ENCODE data around the gene SMG5. TPM values are rescaled to one million over a fixed set of nuclear protein-coding genes. Genes with fewer than 3 reads are reported as not detected.
"Not testable (repeated sequence)": the region's sequence is repeated elsewhere in the genome, so short reads cannot be mapped to it uniquely, and the experiment has no call there.

SMG5 gene
- 77.5 and 80.5 TPM in 2 replicates for total RNA-seq (2014; rRNA removed; shearing (Covaris generic))
- 76.8 and 93.4 TPM in 2 replicates for polyA plus RNA-seq (2015; cell fraction: cytosol; rRNA removed)
- 206 and 212 TPM in 2 replicates for polyA plus RNA-seq (2015; cell fraction: nucleus; rRNA removed)

- in situ Hi-C loops (cut with HindIII; ENCODE audit: low pct_unique_long_range_greater_than_20kb, low sequenced_read_pairs), result no loop called here
Observed at GRCh38 chr1:156282479-156283222, at the start of gene SMG5. TSS of gene SMG5 (minus strand) at chr1:156282825. CDS start at chr1:156282680, 145 bp downstream.

GRCh38 chr1:156323179-156323578 is 40.6 kb upstream of the SMG5 start:
- DNase-seq (ENCODE audit: low read depth, low spot score); in situ Hi-C loops (cut with HindIII; ENCODE audit: low pct_unique_long_range_greater_than_20kb, low sequenced_read_pairs): not testable (repeated sequence)

More at GRCh38 chr1:156282479-156283222, at the start of gene SMG5:
- peak; percentile 98 for DNase-seq (ENCODE audit: low read depth, low spot score)

GRCh38 chr1:156320560-156320959 is 37.9 kb upstream of the SMG5 start:
- no peak for DNase-seq (ENCODE audit: low read depth, low spot score)
- in situ Hi-C loops (cut with HindIII; ENCODE audit: low pct_unique_long_range_greater_than_20kb, low sequenced_read_pairs), result no loop called here

GRCh38 chr1:156319664-156320063 is 37.0 kb upstream of the SMG5 start:
- in situ Hi-C loops (cut with HindIII; ENCODE audit: low pct_unique_long_range_greater_than_20kb, low sequenced_read_pairs), result no loop called here
- peak; percentile 75 for DNase-seq (ENCODE audit: low read depth, low spot score)

- no peak for DNase-seq (ENCODE audit: low read depth, low spot score)
- in situ Hi-C loops (cut with HindIII; ENCODE audit: low pct_unique_long_range_greater_than_20kb, low sequenced_read_pairs), result no loop called here
Observed at GRCh38 chr1:156316909-156317308, 34.3 kb upstream of the SMG5 start.

- no peak for DNase-seq (ENCODE audit: low read depth, low spot score)
- in situ Hi-C loops (cut with HindIII; ENCODE audit: low pct_unique_long_range_greater_than_20kb, low sequenced_read_pairs), result no loop called here
Observed at GRCh38 chr1:156310962-156311361, 28.3 kb upstream of the SMG5 start.

- peak; percentile 31 for DNase-seq (ENCODE audit: low read depth, low spot score)
- in situ Hi-C loops (cut with HindIII; ENCODE audit: low pct_unique_long_range_greater_than_20kb, low sequenced_read_pairs), result no loop called here
Observed at GRCh38 chr1:156308078-156308477, 25.5 kb upstream of the SMG5 start.

GRCh38 chr1:156305215-156305614 is 22.6 kb upstream of the SMG5 start:
- DNase-seq (ENCODE audit: low read depth, low spot score), result no peak
- in situ Hi-C loops (cut with HindIII; ENCODE audit: low pct_unique_long_range_greater_than_20kb, low sequenced_read_pairs), result no loop called here

GRCh38 chr1:156303241-156303640 is 20.6 kb upstream of the SMG5 start:
- no peak for DNase-seq (ENCODE audit: low read depth, low spot score)
- in situ Hi-C loops (cut with HindIII; ENCODE audit: low pct_unique_long_range_greater_than_20kb, low sequenced_read_pairs), result no loop called here

GRCh38 chr1:156298852-156299357 is 16.3 kb upstream of the SMG5 start, which contains the start of gene VHLL:
TSS of gene VHLL (minus strand) at chr1:156299307. CDS start at chr1:156299189, 118 bp downstream.
- DNase-seq (ENCODE audit: low read depth, low spot score), result no peak
- in situ Hi-C loops (cut with HindIII; ENCODE audit: low pct_unique_long_range_greater_than_20kb, low sequenced_read_pairs), result no loop called here

- in situ Hi-C loops (cut with HindIII; ENCODE audit: low pct_unique_long_range_greater_than_20kb, low sequenced_read_pairs), result no loop called here
Observed at GRCh38 chr1:156295391-156295947, 12.8 kb upstream of the SMG5 start, which contains the start of gene GLMP. TSS of gene GLMP (minus strand) at chr1:156295679. CDS start at chr1:156295645, 34 bp downstream.

GRCh38 chr1:156293895-156294294 is 11.3 kb upstream of the SMG5 start:
- DNase-seq (ENCODE audit: low read depth, low spot score), result no peak

More at GRCh38 chr1:156295391-156295947, 12.8 kb upstream of the SMG5 start, which contains the start of gene GLMP:
- DNase-seq (ENCODE audit: low read depth, low spot score), result peak; percentile 88

GRCh38 chr1:156293098-156293434 is 10.4 kb upstream of the SMG5 start:
- in situ Hi-C loops (cut with HindIII; ENCODE audit: low pct_unique_long_range_greater_than_20kb, low sequenced_read_pairs), result no loop called here
- no peak for DNase-seq (ENCODE audit: low read depth, low spot score)

More at GRCh38 chr1:156293895-156294294, 11.3 kb upstream of the SMG5 start:
- in situ Hi-C loops (cut with HindIII; ENCODE audit: low pct_unique_long_range_greater_than_20kb, low sequenced_read_pairs), result no loop called here

GRCh38 chr1:156291226-156292061 is 8.8 kb upstream of the SMG5 start:
- peak; percentile 91 for DNase-seq (ENCODE audit: low read depth, low spot score)
- in situ Hi-C loops (cut with HindIII; ENCODE audit: low pct_unique_long_range_greater_than_20kb, low sequenced_read_pairs), result no loop called here

- in situ Hi-C loops (cut with HindIII; ENCODE audit: low pct_unique_long_range_greater_than_20kb, low sequenced_read_pairs), result no loop called here
- DNase-seq (ENCODE audit: low read depth, low spot score), result no peak
Observed at GRCh38 chr1:156289857-156290256, 7.2 kb upstream of the SMG5 start.

GRCh38 chr1:156286061-156286460 is 3.4 kb upstream of the SMG5 start:
- in situ Hi-C loops (cut with HindIII; ENCODE audit: low pct_unique_long_range_greater_than_20kb, low sequenced_read_pairs), result no loop called here
- DNase-seq (ENCODE audit: low read depth, low spot score), result no peak

- in situ Hi-C loops (cut with HindIII; ENCODE audit: low pct_unique_long_range_greater_than_20kb, low sequenced_read_pairs), result no loop called here
- no peak for DNase-seq (ENCODE audit: low read depth, low spot score)
Observed at GRCh38 chr1:156285437-156285836, 2.8 kb upstream of the SMG5 start.

GRCh38 chr1:156284757-156285156 is 2.1 kb upstream of the SMG5 start:
- no peak for DNase-seq (ENCODE audit: low read depth, low spot score)
- in situ Hi-C loops (cut with HindIII; ENCODE audit: low pct_unique_long_range_greater_than_20kb, low sequenced_read_pairs), result no loop called here
